HCT116 (cell line): ENCODE results near the gene MOK. TPM values are rescaled to one million over a fixed set of nuclear protein-coding genes. Genes with fewer than 3 reads are reported as not detected.

Source experiments
- ATAC-seq: fragments of 200-7000 bp; cut with Tn5 transposase; 2 replicates; pipeline ENCODE4 v1.9.1; 2020; ENCODE audit warnings: mild to moderate bottlenecking, moderate library complexity
- Bru-seq: library from RNA; stranded (reverse); fragments of 400-500 nt; gene quantifications from one replicate; lab custom pipeline; 2021; lab: Mats Ljungman, UMichigan
- BruChase-seq, 2 experiments: library from RNA; stranded (reverse); fragments of 400-500 nt; gene quantifications; one replicate each; lab custom pipeline; 2021; lab: Mats Ljungman, UMichigan
- BruUV-seq: library from RNA; stranded (reverse); fragments of 400-500 nt; replicated peaks from 2 replicates; lab custom pipeline; 2021; lab: Mats Ljungman, UMichigan
- CTCF ChIA-PET: fragments of 300-600 bp; sonication (Branson Sonifier 250); formaldehyde crosslinking; loops from one replicate; lab custom pipeline; 2021; ENCODE audit warnings: antibody characterized with exemption; lab: Charles Lee
- POLR2A ChIA-PET: fragments of 300-600, 350-600 bp; sonication (Branson Sonifier 250); formaldehyde crosslinking; loops from one replicate; lab custom pipeline; 2021; ENCODE audit warnings: antibody characterized with exemption; lab: Charles Lee
- RAD21 ChIA-PET, 2 experiments: fragments of 300-600 bp; sonication (Branson Sonifier 250); formaldehyde crosslinking; loops; one replicate each; lab custom pipeline; 2023; ENCODE audit warnings: low total read pairs in 2 of 2; ENCODE audit not compliant: uncharacterized antibody in 2 of 2, unreplicated experiment in 2 of 2, low non-redundant PET in 1 of 2; lab: Charles Lee
- DNase-seq: peaks from one replicate; pipeline ENCODE4 v3.0.0-alpha.2; 2010; ENCODE audit warnings: low read depth, low spot score
- H2AFZ ChIP-seq: fragments of 200-600 bp; shearing (Covaris generic), sonication (generic); 2 replicates; pipeline ENCODE4 v1.6.1; 2017; ENCODE audit warnings: low read depth, mixed run types, mixed read lengths, antibody characterized with exemption, low read length; ENCODE audit not compliant: poor library complexity, severe bottlenecking
- H3K27ac ChIP-seq: 2 replicates; pipeline ENCODE4 v1.5.1; 2012; ENCODE audit warnings: low read depth, low read length
- H3K27me3 ChIP-seq: fragments of 200-600 bp; sonication (generic); 2 replicates; pipeline ENCODE4 v1.6.1; 2016; ENCODE audit warnings: mixed run types, low read length, mixed read lengths; ENCODE audit not compliant: insufficient read depth
- H3K36me3 ChIP-seq, 2 experiments: fragments of 200-500 bp in 1 of 2; fragments of 200-600 bp in 1 of 2; sonication (Bioruptor generic) in 1 of 2; sonication (generic) in 1 of 2; 2 replicates each; pipeline versions ENCODE4 v1.5.1 to v1.6.1; 2014 to 2016; ENCODE audit warnings: low read length in 2 of 2, inconsistent platforms in 1 of 2, mixed read lengths in 1 of 2, mixed run types in 1 of 2; ENCODE audit not compliant: insufficient read depth in 2 of 2, control insufficient read depth in 1 of 2
- H3K4me1 ChIP-seq, 2 experiments: fragments of 200-600 bp in 1 of 2; sonication (generic) in 1 of 2; 2 replicates each; pipeline versions ENCODE4 v1.5.1 to v1.6.1; 2012 to 2017; ENCODE audit warnings: low read length in 2 of 2, inconsistent platforms in 1 of 2, mild to moderate bottlenecking in 1 of 2, mixed read lengths in 1 of 2, mixed run types in 1 of 2, moderate library complexity in 1 of 2; ENCODE audit not compliant: insufficient read depth in 2 of 2, control insufficient read depth in 1 of 2
- H3K4me2 ChIP-seq: fragments of 200-600 bp; sonication (generic); 2 replicates; pipeline ENCODE4 v1.6.1; 2017; ENCODE audit warnings: mixed run types, low read length, mixed read lengths
- H3K4me3 ChIP-seq, 2 experiments: fragments of 200-600 bp in 1 of 2; sonication (generic) in 1 of 2; replicated peaks in 1 of 2; 2 replicates each; pipeline ENCODE4 v1.5.1; 2011 to 2016; ENCODE audit warnings: low read length in 2 of 2, control low read depth in 1 of 2, low read depth in 1 of 2, mild to moderate bottlenecking in 1 of 2, mixed read lengths in 1 of 2, mixed run types in 1 of 2
- H3K79me2 ChIP-seq: fragments of 200-600 bp; sonication (generic); 2 replicates; pipeline ENCODE4 v1.6.1; 2017; ENCODE audit warnings: mild to moderate bottlenecking, mixed run types, low read length, moderate library complexity, mixed read lengths; ENCODE audit not compliant: insufficient read depth
- H3K9ac ChIP-seq: fragments of 200-600 bp; sonication (generic); 2 replicates; pipeline ENCODE4 v1.6.1; 2016; ENCODE audit warnings: low read length, mixed read lengths
- H3K9me2 ChIP-seq: fragments of 200-600 bp; sonication (generic), shearing (Covaris generic); 2 replicates; pipeline ENCODE4 v1.6.1; 2017; ENCODE audit warnings: mixed run types, mild to moderate bottlenecking, moderate library complexity; ENCODE audit not compliant: insufficient read depth
- H3K9me3 ChIP-seq, 2 experiments: fragments of 200-500 bp in 1 of 2; fragments of 200-600 bp in 1 of 2; sonication (Bioruptor generic) in 1 of 2; sonication (generic) in 1 of 2; 2 replicates each; pipeline ENCODE4 v1.6.1; 2014 to 2017; ENCODE audit warnings: low read length in 2 of 2, mixed read lengths in 2 of 2, inconsistent platforms in 1 of 2, low read depth in 1 of 2, mild to moderate bottlenecking in 1 of 2, mixed run types in 1 of 2, moderate library complexity in 1 of 2; ENCODE audit not compliant: control insufficient read depth in 1 of 2, insufficient read depth in 1 of 2
- H4K20me1 ChIP-seq: fragments of 200-600 bp; sonication (generic), shearing (Covaris generic); 2 replicates; pipeline ENCODE4 v1.6.1; 2017; ENCODE audit warnings: mixed run types, mild to moderate bottlenecking, moderate library complexity; ENCODE audit not compliant: insufficient read depth
- ATF3 ChIP-seq: IDR thresholded peaks from 2 replicates; pipeline ENCODE4 v1.6.1; 2012
- FOSL1 ChIP-seq: IDR thresholded peaks from 2 replicates; pipeline ENCODE4 v1.6.1; 2012; ENCODE audit warnings: low read depth
- POLR2AphosphoS5 ChIP-seq: IDR thresholded peaks from 2 replicates; pipeline ENCODE4 v1.6.1; 2011; ENCODE audit warnings: mild to moderate bottlenecking, low read depth, low read length, moderate library complexity
- YY1 ChIP-seq: IDR thresholded peaks from 2 replicates; pipeline ENCODE4 v1.6.1; 2011; ENCODE audit warnings: low read length, low read depth, moderate library complexity, mild to moderate bottlenecking; ENCODE audit not compliant: insufficient replicate concordance; ENCODE audit errors: extremely low read depth
- intact Hi-C: fragments of 100-400 bp; cut with micrococcal nuclease; formaldehyde crosslinking; loops from 2 replicates; pipeline ENCODE4 v1.10.0; 2022
- long read RNA-seq: library from polyadenylated mRNA; unstranded; transcript quantifications from one replicate; pipeline ENCODE4 v2.0.0, GENCODE V29; 2021; ENCODE audit not compliant: unreplicated experiment
- polyA plus RNA-seq: library from polyadenylated mRNA; unstranded; fragments of >200 nt; gene quantifications from 2 replicates; pipeline ENCODE4 v1.2.1, GENCODE V29; 2012; ENCODE audit warnings: missing spikeins
- total RNA-seq: library from RNA; stranded (reverse); gene quantifications from one replicate; pipeline ENCODE4 v1.2.1, GENCODE V29; 2021; ENCODE audit not compliant: unreplicated experiment

Gene MOK
- total RNA-seq (9.4 TPM), Bru-seq, nascent RNA (percentile 45 among the genes with signal in this experiment), BruChase-seq, experiment 1, labeled RNA remaining after a 6-hour chase (percentile 56 among the genes with signal in this experiment), BruChase-seq, experiment 2, labeled RNA remaining after a 2-hour chase (percentile 57 among the genes with signal in this experiment)
- 5.7 and 7.0 TPM in 2 replicates for polyA plus RNA-seq
- long read RNA-seq, partial matches to known transcripts: 2 of 7 reads
- long read RNA-seq, other reads (novel, unspliced or antisense): 5 of 7 reads

- no peaks in the 10 kb centered on the region for H3K36me3 ChIP-seq
- H2AFZ ChIP-seq: no peak within 1 kb of the TSS
- H3K9me3 ChIP-seq: no peaks in the 10 kb centered on the region
- H3K27me3 ChIP-seq: no peaks in the 10 kb centered on the region
- ATAC-seq (peak; percentile 87), DNase-seq (peak; percentile 92)
- no peaks in the 10 kb centered on the region for H4K20me1 ChIP-seq
- POLR2A ChIA-PET: interaction anchor here (0.6 to 1.6 kb wide), 3 partner anchors 10 to 1068 kb away, joined by 3 read pairs; no protein-coding TSS in a partner anchor
- peaks cover 14 to 22% of the 10 kb centered on the region in 2 experiments for H3K4me1 ChIP-seq
- RAD21 ChIA-PET: interaction anchor here in 1 of 2 experiments (0.6 to 0.7 kb wide), 2 partner anchors 19 to 226 kb away, joined by 5 to 7 read pairs; no protein-coding TSS in a partner anchor
- peak within 1 kb of the TSS; percentile 67 to 77 for H3K4me3 ChIP-seq
- peak within 1 kb of the TSS; percentile 68 for H3K9ac ChIP-seq
- intact Hi-C loops: no loop called here
- H3K4me2 ChIP-seq: peak within 1 kb of the TSS; percentile 80
- no peaks in the 10 kb centered on the region for H3K9me2 ChIP-seq
- TF ChIP-seq FOSL1 (no peak), YY1 (peak; percentile 90)
- no peaks in the 10 kb centered on the region for H3K79me2 ChIP-seq
- BruUV-seq: no TSS peak
- H3K27ac ChIP-seq: peak within 1 kb of the TSS; percentile 58
- CTCF ChIA-PET: interaction anchor here (1.0 to 1.5 kb wide), 4 partner anchors 9 to 12 kb away, joined by 3 to 5 read pairs (median 4); no protein-coding TSS in a partner anchor
Measured at GRCh38 chr14:102304611-102305506, at the start of gene MOK. Gene MOK (minus strand): TSS chr14:102305164. CDS start chr14:102304968, 196 bp downstream.

GRCh38 chr14:102353126-102353619 lies 48.2 kb upstream of the MOK start:
- peaks cover 16 to 33% of the 10 kb centered on the region in 2 experiments; a peak in 3 of 4 replicates for H3K36me3 ChIP-seq
- intact Hi-C loops: no loop called here
- H3K9ac ChIP-seq: no peak overlapping the region
- ChIA-PET RAD21 (no interaction called here), CTCF (no interaction called here), POLR2A (no interaction called here)
- H2AFZ ChIP-seq: no peak overlapping the region
- no peaks in the 10 kb centered on the region for H3K4me1 ChIP-seq
- TF ChIP-seq ATF3 (no peak), POLR2AphosphoS5 (no peak)
- H3K27ac ChIP-seq: no peak overlapping the region
- H4K20me1 ChIP-seq: no peaks in the 10 kb centered on the region
- DNase-seq (no peak), ATAC-seq (no peak)
- no peaks in the 10 kb centered on the region for H3K9me2 ChIP-seq
- BruUV-seq: no TSS peak
- H3K27me3 ChIP-seq: no peaks in the 10 kb centered on the region
- no peak overlapping the region for H3K4me2 ChIP-seq
- no peaks in the 10 kb centered on the region for H3K79me2 ChIP-seq
- no peaks in the 10 kb centered on the region for H3K9me3 ChIP-seq
- no peak overlapping the region for H3K4me3 ChIP-seq
